Activated CD8-positive, alpha-beta memory T cell treated with anti-CD3 and anti-CD28 coated beads for 36 hours (primary cell): Measurements from ENCODE around the gene C5orf58. TPM values are rescaled to one million over a fixed set of nuclear protein-coding genes. Genes with fewer than 3 reads are reported as not detected.

Experiments used
- CTCF ChIA-PET: fragments of 350-600 bp; sonication (Branson Sonifier 250); formaldehyde crosslinking; loops from one replicate; lab custom pipeline; 2021; ENCODE audit warnings: antibody characterized with exemption; lab: Charles Lee
- POLR2A ChIA-PET: fragments of 350-600 bp; sonication (Branson Sonifier 250); formaldehyde crosslinking; loops from one replicate; lab custom pipeline; 2021; ENCODE audit warnings: antibody characterized with exemption; lab: Charles Lee
- total RNA-seq, 2 experiments: library from RNA; stranded (reverse); gene quantifications; one replicate each; pipeline ENCODE4 v1.2.3, GENCODE V29; 2021

Gene C5orf58
- total RNA-seq = not detected

- ChIA-PET CTCF (interaction anchor here (0.8 to 1.1 kb wide), 2 partner anchors 107 to 162 kb away, joined by 3 read pairs; no protein-coding TSS in a partner anchor), POLR2A (no interaction called here)
These were observed at the start of gene C5orf58 for GRCh38 chr5:170232786-170233185. Gene C5orf58 (plus strand): TSS chr5:170232985. CDS start chr5:170234977, 1,992 bp downstream.

DNA sequence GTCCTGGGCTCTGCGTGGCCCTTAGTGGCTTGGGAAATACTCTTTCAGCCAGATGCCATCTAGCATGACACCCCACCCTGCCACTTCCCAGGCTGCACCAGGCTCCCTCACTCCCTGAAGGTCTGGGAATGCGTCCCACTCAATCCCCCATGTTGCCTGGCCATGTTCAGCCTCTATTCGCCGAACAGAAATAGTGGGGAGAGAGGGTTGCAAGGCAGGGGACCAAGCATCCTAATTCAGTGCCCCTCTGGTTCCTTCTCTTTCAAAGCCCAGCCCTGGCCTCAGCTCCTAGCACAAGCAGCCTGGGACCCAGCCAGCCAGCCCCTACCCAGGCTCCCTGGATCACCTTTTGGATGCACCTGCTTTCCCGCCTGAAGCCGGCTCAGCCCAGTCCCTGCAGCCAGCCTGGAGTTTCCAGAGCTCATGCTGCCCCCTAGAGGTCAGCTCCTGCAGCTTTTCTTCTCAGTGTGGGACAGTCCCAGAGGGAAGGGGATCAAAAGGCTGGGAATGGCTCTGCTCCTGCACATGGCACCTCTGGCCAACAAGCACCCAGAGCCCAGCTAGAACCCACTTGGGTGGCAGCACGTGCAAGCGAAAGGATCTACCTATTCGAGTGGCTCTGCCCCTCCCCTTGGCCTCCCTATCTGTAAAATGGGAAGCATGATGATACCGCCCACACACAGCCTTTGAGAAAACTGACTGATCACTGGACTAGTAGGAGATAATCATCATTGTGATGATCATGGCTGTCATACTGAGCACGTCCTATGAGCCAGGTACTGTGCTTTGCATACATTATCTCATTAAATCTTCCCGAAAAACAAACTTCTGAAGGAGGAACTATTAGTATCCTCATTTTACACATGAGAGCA is 48.7 kb upstream of the C5orf58 start:
- ChIA-PET CTCF (interaction anchor here (1.3 to 1.7 kb wide), 3 partner anchors 42 to 83 kb away, joined by 4 to 7 read pairs (median 4); no protein-coding TSS in a partner anchor), POLR2A (no interaction called here)

DNA sequence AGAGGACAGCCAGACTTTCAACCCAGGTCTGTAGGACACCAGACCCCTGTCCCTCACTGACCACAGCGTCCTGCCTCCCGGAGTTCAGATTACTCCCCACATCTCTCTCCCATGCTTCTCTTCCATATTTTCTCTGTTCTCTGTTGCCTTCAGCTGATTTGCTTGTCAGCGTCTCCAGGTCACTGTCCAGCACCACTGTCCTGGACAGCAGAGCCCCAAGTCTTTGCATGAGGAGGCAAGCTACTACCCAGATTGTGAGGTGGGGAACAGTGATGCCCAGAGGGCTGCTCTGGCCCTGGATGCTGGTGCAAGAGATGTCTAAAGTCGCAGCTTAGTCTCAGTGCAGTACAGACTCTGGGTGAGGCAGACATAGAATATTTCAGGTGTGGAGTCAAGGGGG is 48.0 kb upstream of the C5orf58 start:
- CTCF ChIA-PET = interaction anchor here (1.3 to 1.7 kb wide), 2 partner anchors 81 to 84 kb away, joined by 4 to 7 read pairs; no protein-coding TSS in a partner anchor
- POLR2A ChIA-PET = no interaction called here

GRCh38 chr5:170186156-170186555 is 46.6 kb upstream of the C5orf58 start:
- CTCF ChIA-PET = no interaction called here
- POLR2A ChIA-PET = no interaction called here

DNA sequence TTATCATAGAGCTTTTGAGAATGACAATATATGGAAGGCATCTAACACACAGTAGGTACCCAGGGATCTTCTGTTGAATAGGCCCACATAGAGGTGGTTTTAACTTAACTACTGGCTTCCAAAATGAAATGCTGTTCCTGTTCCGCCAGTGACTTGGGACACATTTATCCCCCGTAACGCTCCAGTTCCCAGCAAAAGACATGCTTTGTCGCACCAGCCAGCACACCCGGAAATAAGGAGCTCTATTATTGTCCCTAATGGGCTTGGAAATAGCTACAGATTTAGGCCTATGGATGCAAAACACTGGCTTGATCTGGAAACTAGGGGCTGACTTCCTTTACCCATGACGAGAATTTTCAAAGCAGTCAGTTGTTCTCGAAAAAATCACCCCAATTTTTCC is 45.9 kb upstream of the C5orf58 start:
- POLR2A ChIA-PET = no interaction called here
- CTCF ChIA-PET = no interaction called here

DNA sequence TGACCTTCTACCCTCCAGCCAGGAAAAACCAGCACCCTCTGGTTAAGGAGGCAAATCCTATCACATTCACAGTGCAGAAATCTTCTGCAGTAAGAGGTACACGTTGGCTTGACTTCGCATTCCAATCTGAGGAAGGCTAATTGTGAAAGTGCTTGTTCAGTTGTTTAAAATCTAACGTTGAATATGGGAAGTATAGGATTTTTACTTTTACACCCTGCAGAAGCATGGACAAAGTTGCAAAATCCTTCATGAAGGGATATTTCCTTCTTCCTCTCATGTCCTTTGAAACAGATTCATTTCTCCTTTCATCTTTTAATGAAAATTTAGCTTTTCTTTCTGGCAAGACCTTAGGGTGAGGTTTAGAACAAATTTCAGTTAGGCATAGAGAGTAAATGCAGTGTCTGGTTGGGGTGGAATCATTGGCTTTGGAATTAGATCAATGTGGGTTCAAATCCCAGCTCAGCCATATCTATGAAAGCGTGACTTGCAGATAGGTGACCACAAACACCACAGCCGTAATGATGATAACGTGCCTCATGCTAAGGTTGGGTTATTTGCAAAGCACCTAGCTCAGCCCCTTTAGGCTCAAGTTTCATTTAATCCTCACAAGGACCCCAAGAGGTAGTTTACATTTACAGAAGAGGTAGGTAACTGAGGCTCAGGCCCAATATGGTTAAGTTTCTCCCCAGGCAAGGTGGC is 42.2 kb upstream of the C5orf58 start:
- ChIA-PET POLR2A (no interaction called here), CTCF (no interaction called here)

GRCh38 chr5:170192829-170193228 is 40.0 kb upstream of the C5orf58 start:
- ChIA-PET CTCF (interaction anchor here (1.0 kb wide), 1 partner anchor 92 kb away, joined by 3 read pairs; no protein-coding TSS in a partner anchor), POLR2A (no interaction called here)

DNA sequence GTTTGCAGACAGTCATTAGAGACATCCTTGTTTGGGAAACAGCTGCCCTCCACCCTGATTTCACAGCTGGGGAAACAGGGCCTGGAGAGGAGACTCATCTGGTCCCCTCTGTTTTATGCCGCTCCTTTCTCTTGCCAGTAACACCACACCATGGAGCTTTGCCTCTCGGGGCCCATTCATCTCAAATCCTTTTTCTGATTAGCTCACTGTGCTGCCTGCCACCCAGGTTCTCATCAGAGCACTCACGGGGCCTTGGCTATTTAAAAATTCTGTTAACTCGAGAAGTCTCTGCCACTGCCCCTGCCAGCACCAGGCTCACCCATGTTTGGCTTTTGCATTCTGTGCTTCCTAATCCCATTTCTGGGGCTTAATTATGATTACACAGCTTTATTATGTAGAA is 36.8 kb upstream of the C5orf58 start:
- POLR2A ChIA-PET = no interaction called here
- CTCF ChIA-PET = interaction anchor here (1.4 kb wide), 1 partner anchor 95 kb away, joined by 4 read pairs; no protein-coding TSS in a partner anchor

DNA sequence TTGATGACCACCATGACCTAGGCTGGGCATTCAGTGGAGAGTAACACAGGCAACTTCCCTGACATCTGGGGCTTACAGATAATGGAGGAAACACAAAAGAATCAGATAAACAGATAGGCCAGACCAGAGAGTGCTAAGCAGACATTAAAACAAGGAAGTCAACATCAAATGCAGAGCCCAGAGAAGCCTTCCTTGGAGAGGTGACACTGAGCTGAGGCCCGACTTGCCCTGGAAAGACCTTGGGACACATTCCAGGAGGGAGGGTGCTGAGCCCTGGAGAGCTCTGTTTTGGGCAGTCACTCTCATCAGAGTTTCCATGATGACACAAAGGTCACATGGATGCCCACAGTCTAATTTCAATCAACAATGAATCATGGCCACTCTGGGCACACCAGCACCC is 31.9 kb upstream of the C5orf58 start:
- ChIA-PET POLR2A (no interaction called here), CTCF (no interaction called here)

GRCh38 chr5:170201311-170201710 is 31.5 kb upstream of the C5orf58 start:
- ChIA-PET CTCF (no interaction called here), POLR2A (no interaction called here)

GRCh38 chr5:170202117-170202516 is 30.7 kb upstream of the C5orf58 start:
- CTCF ChIA-PET = no interaction called here
- POLR2A ChIA-PET = no interaction called here

DNA sequence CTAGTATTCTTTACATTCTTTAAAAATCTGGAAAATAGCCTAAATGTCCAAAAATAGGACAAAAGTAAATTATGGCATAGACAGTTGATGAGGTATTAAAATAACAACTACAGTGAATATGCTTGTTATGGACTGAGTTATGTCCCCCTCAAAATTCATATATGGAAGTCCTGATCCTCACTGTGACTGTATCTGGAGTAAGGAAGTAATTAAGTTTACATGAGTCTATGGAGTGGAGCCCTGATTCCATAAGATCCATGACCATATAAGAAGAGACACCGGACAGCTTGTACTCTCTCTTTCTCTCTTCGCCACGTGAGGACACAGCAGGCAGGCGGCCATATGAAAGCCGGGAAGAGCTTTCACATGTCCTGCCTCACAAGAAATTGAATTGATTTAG is 28.6 kb upstream of the C5orf58 start:
- POLR2A ChIA-PET = no interaction called here
- CTCF ChIA-PET = no interaction called here

- CTCF ChIA-PET = no interaction called here
These were observed 26.6 kb upstream of the C5orf58 start for GRCh38 chr5:170206216-170206615.

GRCh38 chr5:170206958-170207357 is 25.8 kb upstream of the C5orf58 start:
- POLR2A ChIA-PET = no interaction called here
- CTCF ChIA-PET = no interaction called here

More at GRCh38 chr5:170206216-170206615, 26.6 kb upstream of the C5orf58 start:
- POLR2A ChIA-PET = no interaction called here

DNA sequence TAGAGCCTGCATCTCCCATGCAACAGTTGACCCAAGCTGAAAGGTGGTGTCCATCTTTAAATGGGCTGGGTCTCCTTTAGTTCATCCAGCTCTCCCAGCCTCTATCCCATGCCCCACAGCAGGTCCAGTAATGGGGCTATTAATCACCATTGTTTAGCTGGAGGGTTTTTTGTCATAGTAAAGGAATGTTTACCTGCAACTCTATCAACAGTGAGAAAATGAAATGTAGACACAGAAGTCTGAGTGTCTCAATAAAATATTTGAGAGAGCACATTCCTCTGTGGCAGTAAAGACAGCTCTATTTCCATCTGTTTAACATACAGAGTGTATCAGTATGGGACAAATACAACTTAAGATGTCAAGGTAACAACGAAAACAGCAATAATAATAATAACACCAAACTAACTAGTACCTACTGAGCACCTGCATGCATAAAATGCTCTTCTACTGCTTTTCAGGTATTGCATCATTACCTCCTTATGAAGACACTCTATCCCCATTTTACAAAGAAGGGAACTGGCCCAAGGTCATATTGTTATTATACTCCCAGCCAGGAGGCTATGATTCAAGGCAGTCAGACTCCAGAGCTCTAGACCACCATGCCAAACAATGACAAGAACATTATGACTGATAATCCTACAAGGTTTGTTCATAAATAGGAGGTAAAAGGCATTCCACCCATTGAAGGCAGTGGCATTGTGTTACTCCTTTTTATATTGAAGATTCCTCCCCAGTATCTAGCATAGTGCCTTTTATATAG is 21.0 kb upstream of the C5orf58 start:
- ChIA-PET POLR2A (no interaction called here), CTCF (interaction anchor here (0.8 to 1.5 kb wide), 2 partner anchors 13 to 127 kb away, joined by 3 to 4 read pairs; no protein-coding TSS in a partner anchor)

DNA sequence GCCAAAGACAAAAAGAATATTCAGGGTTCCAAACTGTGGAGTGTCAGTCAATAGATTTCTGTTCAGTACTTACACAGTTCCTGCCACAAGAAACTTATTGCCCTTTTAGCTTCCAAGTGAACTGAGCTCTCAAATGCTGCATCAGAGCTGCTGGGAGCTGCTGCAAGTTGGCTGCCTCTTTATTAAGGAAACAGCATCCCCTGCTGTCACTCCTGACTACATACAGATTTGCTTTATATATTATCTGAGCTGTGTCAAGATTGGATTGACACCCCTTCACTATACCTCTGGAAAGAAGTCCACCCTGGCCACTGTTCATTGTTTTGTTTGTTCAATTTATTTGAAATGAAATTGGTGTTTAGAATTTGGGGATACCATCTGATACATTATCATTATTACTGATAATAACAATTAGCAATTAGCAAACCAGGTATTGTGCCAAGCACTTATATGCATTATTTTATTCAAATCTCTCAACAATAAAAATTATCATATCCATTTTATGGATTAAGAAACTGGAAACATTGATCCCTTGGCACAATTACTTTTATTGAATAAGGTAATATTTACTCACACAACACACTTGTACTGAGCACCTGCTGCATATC is 16.4 kb upstream of the C5orf58 start:
- POLR2A ChIA-PET = no interaction called here
- CTCF ChIA-PET = interaction anchor here (1.5 kb wide), 1 partner anchor 9 kb away, joined by 4 read pairs; no protein-coding TSS in a partner anchor

- ChIA-PET POLR2A (interaction anchor here (0.6 kb wide), 1 partner anchor 56 kb away, joined by 4 read pairs; no protein-coding TSS in a partner anchor), CTCF (interaction anchor here (1.2 to 2.7 kb wide), 3 partner anchors 8 to 122 kb away, joined by 3 to 15 read pairs (median 4); no protein-coding TSS in a partner anchor)
These were observed 15.0 kb upstream of the C5orf58 start for GRCh38 chr5:170217831-170218230.

- POLR2A ChIA-PET = no interaction called here
- CTCF ChIA-PET = interaction anchor here (1.2 to 2.7 kb wide), 2 partner anchors 119 to 121 kb away, joined by 3 to 15 read pairs; no protein-coding TSS in a partner anchor
These were observed 14.1 kb upstream of the C5orf58 start for GRCh38 chr5:170218726-170219125.
